GM13976 (cell line): Measurements from ENCODE around the gene PROB1.

Source experiments
- DNase-seq: peaks from one replicate; pipeline ENCODE4 v3.0.0; 2012; ENCODE audit warnings: low spot score
- in situ Hi-C: fragments of 300-500 bp; cut with MboI; formaldehyde crosslinking; loops from one replicate; pipeline ENCODE4 v1.12.0; 2022; ENCODE audit warnings: low sequenced_read_pairs, mixed read lengths, inconsistent platforms; ENCODE audit not compliant: unreplicated experiment
- TF ChIP-seq, protein P1 (sequence below): IDR thresholded peaks from 2 replicates; pipeline ENCODE4 v1.5.1; 2012; ENCODE audit warnings: borderline replicate concordance, mild to moderate bottlenecking; ENCODE audit not compliant: insufficient read depth; ENCODE audit errors: extremely low read depth, missing control alignments, control extremely low read depth

The PROB1 gene

DNA sequence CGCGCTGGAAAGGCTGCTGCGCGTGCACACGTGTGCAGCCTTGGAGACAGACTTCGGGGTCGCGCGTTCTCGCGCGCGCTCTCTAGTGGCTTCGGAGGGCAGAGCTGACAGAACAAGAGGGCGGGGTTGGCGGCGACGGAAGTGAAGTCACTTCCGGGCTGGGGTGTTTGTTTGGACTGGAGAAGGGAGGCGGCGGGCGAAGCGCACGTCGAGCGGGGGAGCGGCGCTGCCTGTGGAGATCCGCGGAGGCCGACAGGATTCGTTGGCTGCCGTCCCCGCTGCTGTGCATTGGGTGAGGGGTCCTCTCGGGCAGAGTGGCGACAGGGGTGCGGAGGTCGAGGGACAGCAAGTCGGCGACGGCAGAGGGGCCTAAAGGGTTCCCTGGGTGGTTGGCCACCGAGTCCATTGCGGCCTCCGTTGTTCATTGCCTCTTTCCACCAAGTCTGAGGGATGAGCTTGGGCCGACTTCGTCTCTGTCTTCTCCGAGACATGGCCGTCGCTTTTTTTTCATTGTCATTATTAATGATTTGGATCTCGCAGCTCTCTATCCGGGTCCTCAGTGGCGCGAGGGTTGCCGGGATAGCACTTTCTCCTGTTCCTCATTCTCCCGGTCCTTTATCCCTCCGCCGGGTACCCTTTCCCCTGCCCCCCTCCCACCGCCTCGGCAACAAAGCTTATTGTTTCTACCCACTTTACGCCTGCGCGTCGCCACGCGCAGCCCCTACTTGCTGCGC lies 53.0 kb downstream of the PROB1 start, which contains the start of gene PAIP2:
PAIP2 (plus strand) TSS at position 166 of the 734 bp plus-strand sequence. CDS start 21,931 bp downstream, outside the sequence.
- DNase-seq = peak; percentile 96
- in situ Hi-C loops = no loop called here
- TF ChIP-seq, protein P1, sequence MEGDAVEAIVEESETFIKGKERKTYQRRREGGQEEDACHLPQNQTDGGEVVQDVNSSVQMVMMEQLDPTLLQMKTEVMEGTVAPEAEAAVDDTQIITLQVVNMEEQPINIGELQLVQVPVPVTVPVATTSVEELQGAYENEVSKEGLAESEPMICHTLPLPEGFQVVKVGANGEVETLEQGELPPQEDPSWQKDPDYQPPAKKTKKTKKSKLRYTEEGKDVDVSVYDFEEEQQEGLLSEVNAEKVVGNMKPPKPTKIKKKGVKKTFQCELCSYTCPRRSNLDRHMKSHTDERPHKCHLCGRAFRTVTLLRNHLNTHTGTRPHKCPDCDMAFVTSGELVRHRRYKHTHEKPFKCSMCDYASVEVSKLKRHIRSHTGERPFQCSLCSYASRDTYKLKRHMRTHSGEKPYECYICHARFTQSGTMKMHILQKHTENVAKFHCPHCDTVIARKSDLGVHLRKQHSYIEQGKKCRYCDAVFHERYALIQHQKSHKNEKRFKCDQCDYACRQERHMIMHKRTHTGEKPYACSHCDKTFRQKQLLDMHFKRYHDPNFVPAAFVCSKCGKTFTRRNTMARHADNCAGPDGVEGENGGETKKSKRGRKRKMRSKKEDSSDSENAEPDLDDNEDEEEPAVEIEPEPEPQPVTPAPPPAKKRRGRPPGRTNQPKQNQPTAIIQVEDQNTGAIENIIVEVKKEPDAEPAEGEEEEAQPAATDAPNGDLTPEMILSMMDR = peak; percentile 88

GRCh38 chr5:139341187-139341688 lies 53.7 kb downstream of the PROB1 start:
- no peak for DNase-seq
- in situ Hi-C loops = no loop called here
- TF ChIP-seq, protein P1 = no peak
